ENCODE measurements around the gene LGR5.
A peak's percentile ranks its signal among the peaks of the same experiment; 100 is the strongest.

The LGR5 gene

GRCh38 chr12:71438670-71439361 lies 782 bp upstream of the LGR5 start:
- intact Hi-C loops (cut with DNase I), result no loop called here
- peak in 4 of 10 donors; percentile 10 to 71 (median 23) for DNase-seq

- intact Hi-C loops (cut with DNase I), result no loop called here
- DNase-seq, result no peak
Measured at GRCh38 chr12:71439362-71439612, 311 bp upstream of the LGR5 start.

- peak in 8 of 10 donors; percentile 17 to 85 (median 42) for DNase-seq
- intact Hi-C loops (cut with DNase I), result no loop called here
Measured at GRCh38 chr12:71440345-71440762, 756 bp downstream of the LGR5 start.

GRCh38 chr12:71440763-71441748 lies 1.5 kb downstream of the LGR5 start:
- peak in 2 of 10 donors; percentile 21 to 73 for DNase-seq
- intact Hi-C loops (cut with DNase I), result no loop called here

- peak in 1 of 10 donors; percentile 13 for DNase-seq
- intact Hi-C loops (cut with DNase I), result no loop called here
Measured at GRCh38 chr12:71441836-71442566, 2.4 kb downstream of the LGR5 start.

- intact Hi-C loops (cut with DNase I), result no loop called here
- no peak for DNase-seq
Measured at GRCh38 chr12:71442567-71442931, 3.0 kb downstream of the LGR5 start.

- intact Hi-C loops (cut with DNase I), result no loop called here
- DNase-seq, result no peak
Measured at GRCh38 chr12:71445071-71445470, 5.5 kb downstream of the LGR5 start.

- intact Hi-C loops (cut with DNase I), result no loop called here
- DNase-seq, result peak in 7 of 10 donors; percentile 10 to 86 (median 28)
Measured at GRCh38 chr12:71447691-71448132, 8.1 kb downstream of the LGR5 start.

- no peak for DNase-seq
- intact Hi-C loops (cut with DNase I), result no loop called here
Measured at GRCh38 chr12:71448150-71448581, 8.6 kb downstream of the LGR5 start.

GRCh38 chr12:71449373-71450070 lies 9.9 kb downstream of the LGR5 start:
- no peak for DNase-seq
- intact Hi-C loops (cut with DNase I), result no loop called here

- no peak for DNase-seq
- intact Hi-C loops (cut with DNase I), result no loop called here
Measured at GRCh38 chr12:71452006-71452405, 12.4 kb downstream of the LGR5 start.

- no peak for DNase-seq
- intact Hi-C loops (cut with DNase I), result no loop called here
Measured at GRCh38 chr12:71455028-71455737, 15.6 kb downstream of the LGR5 start.

GRCh38 chr12:71456316-71456715 lies 16.7 kb downstream of the LGR5 start:
- intact Hi-C loops (cut with DNase I), result no loop called here
- DNase-seq, result peak in 2 of 10 donors; percentile 41 to 65

- intact Hi-C loops (cut with DNase I), result no loop called here
- peak in 1 of 10 donors; percentile 67 for DNase-seq
Measured at GRCh38 chr12:71456990-71457389, 17.4 kb downstream of the LGR5 start.

GRCh38 chr12:71460318-71460717 lies 20.7 kb downstream of the LGR5 start:
- intact Hi-C loops (cut with DNase I), result no loop called here
- no peak for DNase-seq

GRCh38 chr12:71460850-71461609 lies 21.4 kb downstream of the LGR5 start:
- no peak for DNase-seq

GRCh38 chr12:71461787-71462328 lies 22.3 kb downstream of the LGR5 start:
- intact Hi-C loops (cut with DNase I), result no loop called here
- DNase-seq, result no peak

More at GRCh38 chr12:71460850-71461609, 21.4 kb downstream of the LGR5 start:
- intact Hi-C loops (cut with DNase I), result no loop called here

GRCh38 chr12:71465796-71466195 lies 26.2 kb downstream of the LGR5 start:
- DNase-seq, result no peak
- intact Hi-C loops (cut with DNase I), result no loop called here

Data from posterior cingulate gyrus (tissue), 11 donors.